IMR-90 (cell line): ENCODE measurements around the gene CANT1. TPM values are rescaled to one million over a fixed set of nuclear protein-coding genes. Genes with fewer than 3 reads are reported as not detected.

Experiments
- ATAC-seq: fragments of 200-7000 bp; cut with Tn5 transposase; 2 replicates; pipeline ENCODE4 v1.9.1; 2020; ENCODE audit warnings: low read depth, mild to moderate bottlenecking, moderate library complexity
- BruUV-seq: library from RNA; stranded (reverse); fragments of 400-500 nt; replicated peaks from 2 replicates; lab custom pipeline; 2021; lab: Mats Ljungman, UMichigan
- CTCF ChIA-PET: fragments of 300-600 bp; formaldehyde crosslinking; extraction: SDS; loops from one replicate; lab custom pipeline; 2021; ENCODE audit warnings: antibody characterized with exemption; lab: Yijun Ruan, JAX
- POLR2A ChIA-PET: fragments of 300-600 bp; sonication (Branson Sonifier 250); formaldehyde crosslinking; loops from one replicate; lab custom pipeline; 2022; ENCODE audit warnings: antibody characterized with exemption; ENCODE audit not compliant: unreplicated experiment; lab: Charles Lee
- DNase-seq: peaks from one replicate; pipeline ENCODE4 v3.0.0; 2013
- H2AFZ ChIP-seq: replicated peaks from 2 replicates; pipeline ENCODE3; 2013; ENCODE audit warnings: low read length, mild to moderate bottlenecking; ENCODE audit not compliant: poor library complexity
- H2AK5ac ChIP-seq: 2 replicates; pipeline ENCODE4 v1.6.1; 2013; ENCODE audit warnings: low read depth, low read length, inconsistent platforms
- H2AK9ac ChIP-seq: replicated peaks from 2 replicates; pipeline ENCODE3; 2013; ENCODE audit warnings: mild to moderate bottlenecking, low read depth, low read length, moderate library complexity; ENCODE audit not compliant: poor library complexity
- H2BK120ac ChIP-seq: 2 replicates; pipeline ENCODE4 v1.6.1; 2013; ENCODE audit warnings: low read depth, low read length, inconsistent platforms
- H2BK15ac ChIP-seq: 3 replicates; pipeline ENCODE4 v1.6.1; 2013; ENCODE audit warnings: low read depth, low read length, inconsistent platforms
- H2BK20ac ChIP-seq: 2 replicates; pipeline ENCODE4 v1.6.1; 2013; ENCODE audit warnings: low read depth, mild to moderate bottlenecking, inconsistent platforms, low read length, moderate library complexity
- H2BK5ac ChIP-seq: 2 replicates; pipeline ENCODE4 v1.6.1; 2013; ENCODE audit warnings: mild to moderate bottlenecking, low read depth, low read length, inconsistent platforms; ENCODE audit not compliant: poor library complexity, severe bottlenecking
- H3K14ac ChIP-seq: replicated peaks from 2 replicates; pipeline ENCODE4 v1.6.1; 2013; ENCODE audit warnings: low read depth, low read length, inconsistent platforms
- H3K18ac ChIP-seq: 2 replicates; pipeline ENCODE4 v1.6.1; 2013; ENCODE audit warnings: low read depth, low read length, control low read depth
- H3K23ac ChIP-seq: 2 replicates; pipeline ENCODE4 v1.6.1; 2013; ENCODE audit warnings: low read depth, low read length, inconsistent platforms
- H3K27ac ChIP-seq: 2 replicates; pipeline ENCODE4 v1.5.1; 2013; ENCODE audit warnings: mild to moderate bottlenecking, control low read depth, low read length; ENCODE audit not compliant: insufficient read depth
- H3K27me3 ChIP-seq: 2 replicates; pipeline ENCODE4 v1.6.1; 2013; ENCODE audit warnings: low read length; ENCODE audit not compliant: control insufficient read depth, insufficient read depth
- H3K36me3 ChIP-seq: 2 replicates; pipeline ENCODE4 v1.6.1; 2013; ENCODE audit warnings: low read length, mixed read lengths; ENCODE audit not compliant: control insufficient read depth, insufficient read depth
- H3K4ac ChIP-seq: 2 replicates; pipeline ENCODE4 v1.6.1; 2013; ENCODE audit warnings: low read depth, low read length, inconsistent platforms
- H3K4me1 ChIP-seq: 2 replicates; pipeline ENCODE4 v1.6.1; 2013; ENCODE audit warnings: low read length, mixed read lengths; ENCODE audit not compliant: control insufficient read depth, insufficient read depth
- H3K4me2 ChIP-seq: 2 replicates; pipeline ENCODE4 v1.6.1; 2013; ENCODE audit warnings: low read depth, mild to moderate bottlenecking, control low read depth, low read length, moderate library complexity
- H3K4me3 ChIP-seq: 2 replicates; pipeline ENCODE4 v1.5.1; 2013; ENCODE audit warnings: low read depth, mild to moderate bottlenecking, control low read depth, low read length, moderate library complexity; ENCODE audit not compliant: insufficient read depth
- H3K56ac ChIP-seq: 2 replicates; pipeline ENCODE4 v1.6.1; 2013; ENCODE audit warnings: low read length, inconsistent platforms; ENCODE audit not compliant: insufficient read depth; ENCODE audit errors: extremely low read depth
- H3K79me1 ChIP-seq, 2 experiments: 2 replicates each; pipeline ENCODE4 v1.6.1; 2013; ENCODE audit warnings: low read length in 2 of 2, inconsistent platforms in 1 of 2, low read depth in 1 of 2
- H3K9ac ChIP-seq: 2 replicates; pipeline ENCODE4 v1.6.1; 2013; ENCODE audit warnings: low read depth, low read length, control low read depth
- H3K9me1 ChIP-seq: 2 replicates; pipeline ENCODE4 v1.6.1; 2013; ENCODE audit warnings: low read length, inconsistent platforms; ENCODE audit not compliant: insufficient read depth
- H3K9me3 ChIP-seq: 2 replicates; pipeline ENCODE4 v1.6.1; 2013; ENCODE audit warnings: low read length; ENCODE audit not compliant: control insufficient read depth, insufficient read depth
- H4K20me1 ChIP-seq: 2 replicates; pipeline ENCODE4 v1.6.1; 2013; ENCODE audit warnings: low read length, inconsistent platforms; ENCODE audit not compliant: insufficient read depth
- H4K5ac ChIP-seq: 2 replicates; pipeline ENCODE4 v1.6.1; 2013; ENCODE audit warnings: mild to moderate bottlenecking, low read depth, low read length, control low read depth
- H4K8ac ChIP-seq, 2 experiments: 2 replicates each; pipeline ENCODE4 v1.6.1; 2013; ENCODE audit warnings: low read depth in 2 of 2, low read length in 2 of 2, control low read depth in 1 of 2, inconsistent platforms in 1 of 2
- H4K91ac ChIP-seq: 2 replicates; pipeline ENCODE4 v1.6.1; 2013; ENCODE audit warnings: low read depth, low read length, inconsistent platforms; ENCODE audit not compliant: insufficient read depth
- CHD1 ChIP-seq: IDR thresholded peaks from 2 replicates; pipeline ENCODE4 v1.6.1; 2012; ENCODE audit warnings: low read depth, low read length, improper control_type of control experiment
- CTCF ChIP-seq: conservative IDR thresholded peaks from 2 replicates; pipeline ENCODE4 v1.5.1; 2012; ENCODE audit warnings: mild to moderate bottlenecking, low read depth, low read length, improper control_type of control experiment
- FOS ChIP-seq: fragments of 150-350 bp; IDR thresholded peaks from 2 replicates; pipeline ENCODE4 v1.6.1; 2016; ENCODE audit warnings: low read depth, low read length
- MAFK ChIP-seq: IDR thresholded peaks from 2 replicates; pipeline ENCODE4 v1.6.1; 2012; ENCODE audit warnings: low read depth, low read length, improper control_type of control experiment
- MAZ ChIP-seq: IDR thresholded peaks from 2 replicates; pipeline ENCODE4 v1.6.1; 2012; ENCODE audit warnings: low read depth, mild to moderate bottlenecking, low read length, improper control_type of control experiment, moderate library complexity, borderline replicate concordance
- MXI1 ChIP-seq: IDR thresholded peaks from 2 replicates; pipeline ENCODE4 v1.6.1; 2012; ENCODE audit warnings: low read depth, mild to moderate bottlenecking, low read length, moderate library complexity, borderline replicate concordance
- POLR2A ChIP-seq: IDR thresholded peaks from 2 replicates; pipeline ENCODE4 v1.6.1; 2012; ENCODE audit warnings: mild to moderate bottlenecking, low read depth, low read length
- RAD21 ChIP-seq: IDR thresholded peaks from 2 replicates; pipeline ENCODE4 v1.6.1; 2012; ENCODE audit warnings: low read length, improper control_type of control experiment
- RCOR1 ChIP-seq: IDR thresholded peaks from 2 replicates; pipeline ENCODE4 v1.6.1; 2012; ENCODE audit warnings: mild to moderate bottlenecking, low read length, improper control_type of control experiment; ENCODE audit not compliant: insufficient replicate concordance
- RFX5 ChIP-seq: IDR thresholded peaks from 2 replicates; pipeline ENCODE4 v1.8.0; 2012; ENCODE audit warnings: low read depth, mild to moderate bottlenecking, low read length, moderate library complexity
- SMC3 ChIP-seq: fragments of 150-350 bp; IDR thresholded peaks from 2 replicates; pipeline ENCODE4 v1.6.1; 2016; ENCODE audit warnings: low read depth, mild to moderate bottlenecking, antibody characterized with exemption, low read length, moderate library complexity
- WGBS, 2 experiments: methylation state at CpG; one replicate each; pipeline versions ENCODE4 v1.1.5 to v1.1.7; 2013; ENCODE audit warnings: missing lambda C conversion rate in 2 of 2; ENCODE audit not compliant: insufficient read length in 1 of 2; ENCODE audit errors: extremely low coverage in 2 of 2; 5-methylcytosine and 5-hydroxymethylcytosine counted together
- dilution Hi-C: fragments of 300-500 bp; cut with HindIII; formaldehyde crosslinking; loops from one replicate; pipeline ENCODE4 v1.14.3; 2018; ENCODE audit warnings: low sequenced_read_pairs; ENCODE audit not compliant: unreplicated experiment
- in situ Hi-C: fragments of 300-500 bp; cut with MboI; formaldehyde crosslinking; loops from 3 replicates; pipeline ENCODE4 v1.14.3; 2019; ENCODE audit warnings: low sequenced_read_pairs, inconsistent platforms, mixed read lengths
- intact Hi-C: fragments of 100-400 bp; cut with micrococcal nuclease; formaldehyde crosslinking; loops from 2 replicates; pipeline ENCODE4 v1.10.0; 2022
- polyA plus RNA-seq, 3 experiments: library from polyadenylated mRNA; depleted of rRNA; stranded (reverse); fragments of >200 nt; gene quantifications; 2 replicates each; pipeline ENCODE4 v1.2.3, GENCODE V29; 2012; ENCODE audit warnings: low replicate concordance in 1 of 3
- total RNA-seq: library from RNA; depleted of rRNA; stranded (reverse); fragments of >200 nt; gene quantifications from 2 replicates; pipeline ENCODE4 v1.2.3, GENCODE V29; 2012
- TF ChIP-seq, protein P1 (sequence below): fragments of 150-350 bp; IDR thresholded peaks from 2 replicates; pipeline ENCODE4 v1.6.1; 2017; ENCODE audit warnings: mild to moderate bottlenecking, antibody characterized with exemption, low read length, low read depth
- TF ChIP-seq, protein P2 (sequence below): fragments of 150-350 bp; IDR thresholded peaks from 2 replicates; pipeline ENCODE4 v1.6.1; 2016; ENCODE audit warnings: low read depth, mild to moderate bottlenecking, low read length, moderate library complexity, borderline replicate concordance

Gene CANT1
- total and polyA plus RNA-seq, 2 of the 4 experiments (the other 2 are of a cell fraction), result 51.8 to 73.4 TPM

DNA sequence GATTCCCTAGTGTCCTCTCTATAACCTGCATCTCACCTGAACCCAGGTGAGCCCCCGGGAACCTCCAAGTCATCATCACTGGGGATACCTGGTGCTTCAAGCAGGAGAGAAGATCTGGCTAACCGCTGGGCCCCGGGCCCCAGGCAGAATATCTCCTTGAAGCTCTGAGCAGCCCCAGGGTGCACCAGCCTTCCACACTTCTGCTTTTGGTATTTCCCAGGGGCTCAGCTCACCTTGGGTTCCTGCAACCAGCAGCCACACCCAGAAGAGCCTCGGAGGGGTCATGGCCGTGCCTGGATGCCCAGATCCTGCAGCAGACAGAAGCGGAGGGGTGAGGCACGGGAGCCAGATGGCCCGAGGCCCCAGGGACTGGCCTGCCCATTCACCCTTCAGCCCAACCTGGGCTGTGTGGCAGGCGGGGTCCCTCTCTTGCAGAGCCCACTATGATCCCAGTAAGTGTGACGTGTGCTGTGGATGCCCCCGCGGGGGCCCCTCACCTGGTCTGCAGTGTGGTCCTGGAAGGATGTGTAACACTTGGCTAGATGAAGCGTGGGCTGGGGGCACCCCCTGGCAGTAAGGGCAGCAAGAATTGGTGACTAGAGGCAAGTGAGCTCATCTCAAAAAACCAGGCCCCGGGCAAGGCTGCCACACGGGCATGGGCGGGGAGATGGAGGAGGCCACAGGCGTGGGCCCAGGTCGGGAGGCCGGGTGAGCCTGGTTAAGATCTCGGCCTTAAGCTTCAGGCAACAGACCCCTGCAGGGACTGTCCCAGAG lies 32.5 kb downstream of the CANT1 start:
- H2BK15ac ChIP-seq, result no peak overlapping the region
- H4K91ac ChIP-seq, result no peak overlapping the region
- ChIA-PET CTCF (no interaction called here), POLR2A (no interaction called here)
- no peak overlapping the region for H3K4me2 ChIP-seq
- H2AK5ac ChIP-seq, result no peak overlapping the region
- no peak overlapping the region for H3K27ac ChIP-seq
- no peak overlapping the region for H2BK5ac ChIP-seq
- no peaks in the 10 kb centered on the region for H3K27me3 ChIP-seq
- intact Hi-C loops, result no loop called here
- WGBS, 2 experiments, result 85% methylated on average over 6 of the region's 20 CpGs; no CpG with 5 or more reads in 1 of the 2 experiments
- H3K4ac ChIP-seq, result no peak overlapping the region
- no peak overlapping the region for H2BK120ac ChIP-seq
- H3K14ac ChIP-seq, result no peak overlapping the region
- H4K8ac ChIP-seq, result no peak overlapping the region
- no peak overlapping the region for H2AFZ ChIP-seq
- H3K4me3 ChIP-seq, result no peak overlapping the region
- no peak overlapping the region for H3K9ac ChIP-seq
- H4K5ac ChIP-seq, result no peak overlapping the region
- no peak overlapping the region for H3K23ac ChIP-seq
- peaks cover 4 to 47% of the 10 kb centered on the region in 2 experiments; a peak in 2 of 4 replicates for H3K79me1 ChIP-seq
- H3K36me3 ChIP-seq, result peaks cover 5% of the 10 kb centered on the region; the same call in 1 of the 2 replicates
- H3K18ac ChIP-seq, result no peak overlapping the region
- no peak overlapping the region for H3K56ac ChIP-seq
- no peak for DNase-seq
- peaks cover 31% of the 10 kb centered on the region for H3K4me1 ChIP-seq
- dilution Hi-C loops, result no loop called here
- ATAC-seq, result no peak
- no peaks in the 10 kb centered on the region for H4K20me1 ChIP-seq
- no peaks in the 10 kb centered on the region for H3K9me3 ChIP-seq
- H2AK9ac ChIP-seq, result peak overlapping the region; percentile 62
- BruUV-seq, result no TSS peak
- in situ Hi-C loops, result no loop called here
- H3K9me1 ChIP-seq, result peaks cover 18% of the 10 kb centered on the region
- H2BK20ac ChIP-seq, result no peak overlapping the region
- TF ChIP-seq RFX5 (no peak), MXI1 (no peak), SMC3 (no peak), MAFK (no peak), RCOR1 (no peak), MAZ (no peak), FOS (no peak), RAD21 (no peak), CHD1 (no peak), POLR2A (no peak), CTCF (no peak)
- TF ChIP-seq, protein P1, sequence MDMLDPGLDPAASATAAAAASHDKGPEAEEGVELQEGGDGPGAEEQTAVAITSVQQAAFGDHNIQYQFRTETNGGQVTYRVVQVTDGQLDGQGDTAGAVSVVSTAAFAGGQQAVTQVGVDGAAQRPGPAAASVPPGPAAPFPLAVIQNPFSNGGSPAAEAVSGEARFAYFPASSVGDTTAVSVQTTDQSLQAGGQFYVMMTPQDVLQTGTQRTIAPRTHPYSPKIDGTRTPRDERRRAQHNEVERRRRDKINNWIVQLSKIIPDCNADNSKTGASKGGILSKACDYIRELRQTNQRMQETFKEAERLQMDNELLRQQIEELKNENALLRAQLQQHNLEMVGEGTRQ, result no peak
- TF ChIP-seq, protein P2, sequence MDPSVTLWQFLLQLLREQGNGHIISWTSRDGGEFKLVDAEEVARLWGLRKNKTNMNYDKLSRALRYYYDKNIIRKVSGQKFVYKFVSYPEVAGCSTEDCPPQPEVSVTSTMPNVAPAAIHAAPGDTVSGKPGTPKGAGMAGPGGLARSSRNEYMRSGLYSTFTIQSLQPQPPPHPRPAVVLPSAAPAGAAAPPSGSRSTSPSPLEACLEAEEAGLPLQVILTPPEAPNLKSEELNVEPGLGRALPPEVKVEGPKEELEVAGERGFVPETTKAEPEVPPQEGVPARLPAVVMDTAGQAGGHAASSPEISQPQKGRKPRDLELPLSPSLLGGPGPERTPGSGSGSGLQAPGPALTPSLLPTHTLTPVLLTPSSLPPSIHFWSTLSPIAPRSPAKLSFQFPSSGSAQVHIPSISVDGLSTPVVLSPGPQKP, result no peak
